ENCODE data around the gene TPR.

Gene TPR

DNA sequence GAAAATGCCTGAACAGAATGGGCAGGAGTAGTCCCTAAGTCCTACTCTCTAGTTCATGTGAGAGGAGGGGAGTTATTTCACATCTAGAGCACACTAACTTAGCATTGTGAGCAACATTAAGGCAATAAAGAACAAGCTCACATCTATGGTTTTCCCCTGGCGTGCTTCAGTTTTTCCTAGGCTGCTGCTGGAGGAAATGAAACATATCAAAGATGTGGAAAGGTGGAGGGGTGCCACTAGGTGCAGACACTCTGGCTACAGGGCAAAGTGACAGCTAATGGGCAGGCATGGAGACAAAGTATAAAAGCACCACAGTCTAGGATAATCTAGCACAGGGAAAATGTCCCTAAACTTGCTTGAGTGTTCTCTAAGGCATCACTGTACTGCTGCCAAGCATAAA, 82.2 kb downstream of the TPR start:
- WGBS (ENCODE audit: insufficient coverage), result 100% methylated on average over 1 of the region's 1 CpG
- DNase-seq, result no peak
- Histone ChIP-seq H3K4me1 (ENCODE audit: control extremely low read depth in 1 of 4, control insufficient read depth in 4 of 4, insufficient read depth in 4 of 4, low read length in 3 of 4) (peaks cover 0 to 10% (median under 1%) of the 10 kb centered on the region in 4 experiments), H3K27me3 (replicated peaks in 2 of 5; ENCODE audit: control insufficient read depth in 4 of 5, insufficient read depth in 5 of 5, low read length in 4 of 5) (no peaks in the 10 kb centered on the region), H3K27ac (ENCODE audit: insufficient read depth in 1 of 2, low read depth in 1 of 2, low read length in 2 of 2, poor library complexity in 1 of 2, severe bottlenecking in 2 of 2) (no peak overlapping the region), H3K9me3 (ENCODE audit: control extremely low read depth in 1 of 5, control insufficient read depth in 4 of 5, insufficient read depth in 2 of 5, low read depth in 1 of 5, low read length in 4 of 5) (no peaks in the 10 kb centered on the region), H3K36me3 (ENCODE audit: control insufficient read depth in 4 of 4, insufficient read depth in 4 of 4, low read length in 3 of 4) (no peaks in the 10 kb centered on the region), H3K4me3 (ENCODE audit: control insufficient read depth in 1 of 7, extremely low read depth in 1 of 7, insufficient read depth in 4 of 7, low read depth in 2 of 7, low read length in 6 of 7) (peak overlapping the region in 1 of 7 experiments; percentile 1)
- POLR2A ChIA-PET, result no interaction called here
- CTCF ChIA-PET, result interaction anchor here (0.6 to 1.9 kb wide), 2 partner anchors 12 to 939 kb away, joined by 5 to 6 read pairs; no protein-coding TSS in a partner anchor

DNA sequence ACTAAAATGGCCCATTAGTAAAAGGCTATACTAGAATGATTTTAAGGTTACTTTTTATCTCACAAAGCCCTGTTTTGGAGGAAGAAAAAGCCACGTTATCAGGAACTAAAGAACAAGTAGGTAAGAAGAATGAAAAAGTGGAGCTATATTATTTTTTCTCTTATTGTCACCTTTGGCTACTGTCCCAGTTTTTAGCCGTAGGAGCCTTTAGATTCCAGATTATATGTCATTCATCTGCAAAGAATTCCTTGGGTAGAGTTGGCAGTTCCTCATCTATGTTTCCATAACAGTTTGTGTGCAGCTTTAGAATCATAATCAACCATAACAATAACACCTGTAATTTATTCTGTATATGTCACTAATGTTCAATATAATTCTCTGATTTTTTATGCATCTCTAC, 83.8 kb downstream of the TPR start:
- DNase-seq, result no peak
- Histone ChIP-seq H3K4me1 (ENCODE audit: control extremely low read depth in 1 of 4, control insufficient read depth in 4 of 4, insufficient read depth in 4 of 4, low read length in 3 of 4) (peaks cover 0 to 12% (median 2%) of the 10 kb centered on the region in 4 experiments), H3K4me3 (ENCODE audit: control insufficient read depth in 1 of 7, extremely low read depth in 1 of 7, insufficient read depth in 4 of 7, low read depth in 2 of 7, low read length in 6 of 7) (no peak overlapping the region), H3K27ac (ENCODE audit: insufficient read depth in 1 of 2, low read depth in 1 of 2, low read length in 2 of 2, poor library complexity in 1 of 2, severe bottlenecking in 2 of 2) (no peak overlapping the region), H3K9me3 (ENCODE audit: control extremely low read depth in 1 of 5, control insufficient read depth in 4 of 5, insufficient read depth in 2 of 5, low read depth in 1 of 5, low read length in 4 of 5) (no peaks in the 10 kb centered on the region), H3K36me3 (ENCODE audit: control insufficient read depth in 4 of 4, insufficient read depth in 4 of 4, low read length in 3 of 4) (no peaks in the 10 kb centered on the region), H3K27me3 (replicated peaks in 2 of 5; ENCODE audit: control insufficient read depth in 4 of 5, insufficient read depth in 5 of 5, low read length in 4 of 5) (no peaks in the 10 kb centered on the region)
- WGBS (ENCODE audit: insufficient coverage), result no CpG with 5 or more reads among the region's 2 CpGs
- CTCF ChIA-PET, result interaction anchor here (1.9 kb wide), 1 partner anchor 13 kb away, joined by 6 read pairs; no protein-coding TSS in a partner anchor
- POLR2A ChIA-PET, result no interaction called here

DNA sequence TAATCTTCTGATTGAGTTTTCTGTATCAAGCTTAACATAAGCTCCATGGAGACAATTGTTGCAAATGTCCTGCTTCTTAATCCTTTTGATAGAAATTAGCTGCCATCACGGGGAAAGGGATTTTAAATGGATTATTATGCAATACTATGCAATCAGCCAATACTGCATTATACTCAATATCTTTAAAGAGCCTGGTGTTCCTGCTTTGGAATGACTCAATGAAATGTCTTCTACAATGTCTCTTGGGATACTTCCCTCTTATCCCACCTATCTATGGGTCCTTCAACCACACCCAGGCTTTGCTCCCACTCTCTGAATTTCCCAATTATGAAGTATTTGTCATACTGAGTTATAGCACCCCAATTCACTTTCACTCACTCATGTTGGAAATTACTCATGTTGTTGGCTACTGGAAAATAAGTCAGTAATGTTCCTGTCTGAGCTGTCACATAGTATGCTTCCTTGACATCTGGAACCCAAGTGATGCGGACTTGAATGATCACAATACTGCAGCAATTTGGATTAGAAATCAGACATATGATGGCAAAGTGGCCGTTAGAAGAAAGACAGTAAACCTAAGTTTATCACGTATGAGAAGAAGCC, 85.0 kb downstream of the TPR start:
- Histone ChIP-seq H3K4me1 (ENCODE audit: control extremely low read depth in 1 of 4, control insufficient read depth in 4 of 4, insufficient read depth in 4 of 4, low read length in 3 of 4) (peaks cover 0 to 12% (median 2%) of the 10 kb centered on the region in 4 experiments), H3K4me3 (ENCODE audit: control insufficient read depth in 1 of 7, extremely low read depth in 1 of 7, insufficient read depth in 4 of 7, low read depth in 2 of 7, low read length in 6 of 7) (no peak overlapping the region), H3K9me3 (ENCODE audit: control extremely low read depth in 1 of 5, control insufficient read depth in 4 of 5, insufficient read depth in 2 of 5, low read depth in 1 of 5, low read length in 4 of 5) (no peaks in the 10 kb centered on the region), H3K36me3 (ENCODE audit: control insufficient read depth in 4 of 4, insufficient read depth in 4 of 4, low read length in 3 of 4) (no peaks in the 10 kb centered on the region), H3K27me3 (replicated peaks in 2 of 5; ENCODE audit: control insufficient read depth in 4 of 5, insufficient read depth in 5 of 5, low read length in 4 of 5) (no peaks in the 10 kb centered on the region), H3K27ac (ENCODE audit: insufficient read depth in 1 of 2, low read depth in 1 of 2, low read length in 2 of 2, poor library complexity in 1 of 2, severe bottlenecking in 2 of 2) (no peak overlapping the region)
- ChIA-PET CTCF (interaction anchor here (1.3 kb wide), 1 partner anchor 9 kb away, joined by 4 read pairs; no protein-coding TSS in a partner anchor), POLR2A (no interaction called here)
- no peak for DNase-seq
- 97% methylated on average over 3 of the region's 4 CpGs for WGBS (ENCODE audit: insufficient coverage)

DNA sequence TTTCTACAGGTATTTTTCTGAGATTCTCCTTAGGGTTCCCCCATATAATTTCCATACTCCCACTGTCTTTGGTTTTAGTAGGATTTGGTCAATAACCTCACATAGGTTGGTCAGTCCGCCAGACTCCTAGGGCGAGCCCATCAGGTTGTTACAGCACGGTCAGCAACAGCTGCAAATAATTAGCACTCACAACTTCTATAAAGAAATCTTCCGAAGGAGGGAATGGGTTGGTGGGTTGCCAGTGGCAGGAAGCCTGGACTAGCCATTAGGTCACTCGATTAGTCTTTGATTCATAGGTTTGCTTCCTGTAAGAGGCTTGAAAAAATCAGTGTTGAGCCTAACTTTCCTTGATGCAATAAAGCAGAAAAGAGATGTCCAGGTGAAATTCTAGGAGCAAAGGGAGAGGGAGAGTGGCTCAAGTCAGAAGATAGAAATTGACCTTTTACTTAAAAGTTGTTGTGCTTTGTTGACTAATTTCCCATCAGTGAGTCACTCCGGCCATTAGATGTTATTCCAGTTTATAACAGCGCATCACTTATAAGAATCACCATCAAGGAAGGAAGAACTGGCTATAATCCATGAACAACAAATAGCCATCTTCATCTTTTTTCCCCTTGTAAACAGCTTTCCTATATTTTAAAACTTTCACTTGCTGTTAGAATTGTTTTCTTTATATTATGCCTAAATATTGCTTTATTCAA, 88.3 kb downstream of the TPR start:
- Histone ChIP-seq H3K4me3 (ENCODE audit: control insufficient read depth in 1 of 7, extremely low read depth in 1 of 7, insufficient read depth in 4 of 7, low read depth in 2 of 7, low read length in 6 of 7) (no peak overlapping the region), H3K27ac (ENCODE audit: insufficient read depth in 1 of 2, low read depth in 1 of 2, low read length in 2 of 2, poor library complexity in 1 of 2, severe bottlenecking in 2 of 2) (no peak overlapping the region), H3K36me3 (ENCODE audit: control insufficient read depth in 4 of 4, insufficient read depth in 4 of 4, low read length in 3 of 4) (no peaks in the 10 kb centered on the region), H3K4me1 (ENCODE audit: control extremely low read depth in 1 of 4, control insufficient read depth in 4 of 4, insufficient read depth in 4 of 4, low read length in 3 of 4) (peaks cover 0 to 12% (median 2%) of the 10 kb centered on the region in 4 experiments), H3K9me3 (ENCODE audit: control extremely low read depth in 1 of 5, control insufficient read depth in 4 of 5, insufficient read depth in 2 of 5, low read depth in 1 of 5, low read length in 4 of 5) (no peaks in the 10 kb centered on the region), H3K27me3 (replicated peaks in 2 of 5; ENCODE audit: control insufficient read depth in 4 of 5, insufficient read depth in 5 of 5, low read length in 4 of 5) (no peaks in the 10 kb centered on the region)
- WGBS (ENCODE audit: insufficient coverage), result 100% methylated on average over 1 of the region's 7 CpGs
- no peak for DNase-seq
- POLR2A ChIA-PET, result no interaction called here
- CTCF ChIA-PET, result no interaction called here

DNA sequence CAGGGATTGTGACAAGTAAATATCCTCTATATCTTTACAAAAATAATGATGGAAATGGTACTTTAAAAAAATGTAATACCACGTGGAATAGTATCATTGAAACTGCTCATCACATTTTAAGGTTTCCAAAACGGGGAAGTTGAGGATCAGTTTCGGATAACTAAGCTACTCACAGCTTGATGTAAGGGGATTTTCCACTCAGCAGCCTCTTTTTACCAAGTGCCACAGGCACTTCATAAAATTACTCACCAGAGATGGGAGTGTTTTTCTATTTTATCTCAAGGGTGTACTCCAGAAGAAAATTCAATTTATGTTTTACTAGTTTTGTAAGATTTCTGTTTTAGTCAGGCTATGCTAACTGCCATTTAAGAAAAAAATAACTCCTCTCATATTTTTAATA, 91.7 kb downstream of the TPR start:
- Histone ChIP-seq H3K27me3 (replicated peaks in 2 of 5; ENCODE audit: control insufficient read depth in 4 of 5, insufficient read depth in 5 of 5, low read length in 4 of 5) (no peaks in the 10 kb centered on the region), H3K4me3 (ENCODE audit: control insufficient read depth in 1 of 7, extremely low read depth in 1 of 7, insufficient read depth in 4 of 7, low read depth in 2 of 7, low read length in 6 of 7) (no peak overlapping the region), H3K36me3 (ENCODE audit: control insufficient read depth in 4 of 4, insufficient read depth in 4 of 4, low read length in 3 of 4) (no peaks in the 10 kb centered on the region), H3K27ac (ENCODE audit: insufficient read depth in 1 of 2, low read depth in 1 of 2, low read length in 2 of 2, poor library complexity in 1 of 2, severe bottlenecking in 2 of 2) (no peak overlapping the region), H3K9me3 (ENCODE audit: control extremely low read depth in 1 of 5, control insufficient read depth in 4 of 5, insufficient read depth in 2 of 5, low read depth in 1 of 5, low read length in 4 of 5) (no peaks in the 10 kb centered on the region), H3K4me1 (ENCODE audit: control extremely low read depth in 1 of 4, control insufficient read depth in 4 of 4, insufficient read depth in 4 of 4, low read length in 3 of 4) (peaks cover 0 to 7% (median 2%) of the 10 kb centered on the region in 4 experiments)
- ChIA-PET POLR2A (no interaction called here), CTCF (no interaction called here)
- DNase-seq, result no peak
- 88% methylated on average over 2 of the region's 3 CpGs for WGBS (ENCODE audit: insufficient coverage)

DNA sequence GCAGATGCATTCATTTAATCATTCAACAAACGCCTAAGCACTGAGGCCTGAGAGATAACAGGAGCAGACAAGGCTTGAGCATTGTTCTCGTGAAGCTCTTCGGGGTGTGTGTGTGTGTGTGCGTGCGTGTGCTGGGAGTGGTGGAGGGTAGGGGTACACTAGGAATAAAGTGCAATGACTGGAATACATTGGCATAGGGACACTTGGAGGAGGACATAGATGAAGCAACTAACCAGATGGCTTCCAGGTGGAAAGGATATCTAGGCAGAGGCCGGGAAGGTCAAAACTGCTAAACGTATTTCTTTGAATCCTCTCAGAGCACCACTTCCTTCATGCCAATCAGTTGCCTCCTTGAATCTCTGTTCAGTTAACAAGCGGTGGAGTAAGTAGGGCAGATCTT, 92.6 kb downstream of the TPR start:
- WGBS (ENCODE audit: insufficient coverage), result 100% methylated on average over 6 of the region's 8 CpGs
- no peak for DNase-seq
- H3K4me3 ChIP-seq (ENCODE audit: control insufficient read depth in 1 of 7, extremely low read depth in 1 of 7, insufficient read depth in 4 of 7, low read depth in 2 of 7, low read length in 6 of 7), result no peak overlapping the region
- no peaks in the 10 kb centered on the region for H3K4me1 ChIP-seq (ENCODE audit: control extremely low read depth in 1 of 4, control insufficient read depth in 4 of 4, insufficient read depth in 4 of 4, low read length in 3 of 4)
- CTCF ChIA-PET, result no interaction called here
- H3K36me3 ChIP-seq (ENCODE audit: control insufficient read depth in 4 of 4, insufficient read depth in 4 of 4, low read length in 3 of 4), result no peaks in the 10 kb centered on the region
- no peak overlapping the region for H3K27ac ChIP-seq (ENCODE audit: insufficient read depth in 1 of 2, low read depth in 1 of 2, low read length in 2 of 2, poor library complexity in 1 of 2, severe bottlenecking in 2 of 2)
- H3K9me3 ChIP-seq (ENCODE audit: control extremely low read depth in 1 of 5, control insufficient read depth in 4 of 5, insufficient read depth in 2 of 5, low read depth in 1 of 5, low read length in 4 of 5), result no peaks in the 10 kb centered on the region
- POLR2A ChIA-PET, result no interaction called here
- no peaks in the 10 kb centered on the region for H3K27me3 ChIP-seq (replicated peaks in 2 of 5; ENCODE audit: control insufficient read depth in 4 of 5, insufficient read depth in 5 of 5, low read length in 4 of 5)

DNA sequence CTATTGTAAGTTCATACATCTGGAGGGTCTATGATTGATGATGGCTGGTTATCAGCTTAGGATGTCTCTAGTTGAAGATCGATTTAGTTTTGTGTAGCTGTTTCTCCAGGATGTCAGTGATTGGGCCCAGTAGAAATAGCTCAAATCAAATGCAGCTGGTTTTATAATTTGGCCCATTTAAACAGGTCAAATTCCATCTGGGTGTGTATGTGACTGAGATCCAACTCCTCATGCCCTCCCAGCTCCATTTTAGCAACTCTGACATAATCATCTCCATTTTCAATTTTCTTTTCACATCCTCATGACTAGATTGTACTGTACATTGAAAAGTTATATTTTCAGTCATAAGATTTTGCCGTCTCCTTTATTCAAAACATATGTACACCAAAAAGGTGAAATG, 99.2 kb downstream of the TPR start:
- H3K36me3 ChIP-seq (ENCODE audit: control insufficient read depth in 4 of 4, insufficient read depth in 4 of 4, low read length in 3 of 4), result no peaks in the 10 kb centered on the region
- 100% methylated on average over 1 of the region's 2 CpGs for WGBS (ENCODE audit: insufficient coverage)
- ChIA-PET POLR2A (interaction anchor here (0.5 kb wide), 1 partner anchor 1499 kb away, joined by 3 read pairs; no protein-coding TSS in a partner anchor), CTCF (no interaction called here)
- no peak overlapping the region for H3K4me3 ChIP-seq (ENCODE audit: control insufficient read depth in 1 of 7, extremely low read depth in 1 of 7, insufficient read depth in 4 of 7, low read depth in 2 of 7, low read length in 6 of 7)
- no peak for DNase-seq
- no peaks in the 10 kb centered on the region for H3K27me3 ChIP-seq (replicated peaks in 2 of 5; ENCODE audit: control insufficient read depth in 4 of 5, insufficient read depth in 5 of 5, low read length in 4 of 5)
- no peak overlapping the region for H3K27ac ChIP-seq (ENCODE audit: insufficient read depth in 1 of 2, low read depth in 1 of 2, low read length in 2 of 2, poor library complexity in 1 of 2, severe bottlenecking in 2 of 2)
- H3K9me3 ChIP-seq (ENCODE audit: control extremely low read depth in 1 of 5, control insufficient read depth in 4 of 5, insufficient read depth in 2 of 5, low read depth in 1 of 5, low read length in 4 of 5), result no peaks in the 10 kb centered on the region
- no peaks in the 10 kb centered on the region for H3K4me1 ChIP-seq (ENCODE audit: control extremely low read depth in 1 of 4, control insufficient read depth in 4 of 4, insufficient read depth in 4 of 4, low read length in 3 of 4)

All from common myeloid progenitor, CD34-positive (primary cell).